Muscle layer of duodenum (tissue), 2 donors: ENCODE results near the gene PYROXD2.

Experiments used
- H3K27ac ChIP-seq: one replicate; pipeline ENCODE4 v1.7.0; 2013; ENCODE audit warnings: mild to moderate bottlenecking, low read length
- H3K27me3 ChIP-seq: one replicate; pipeline ENCODE4 v1.7.0; 2013; ENCODE audit warnings: low read depth, mild to moderate bottlenecking, control low read depth, low read length
- H3K36me3 ChIP-seq, 2 donors: one replicate each; pipeline ENCODE4 v1.7.0; 2013; ENCODE audit warnings: low read length in 2 of 2, control low read depth in 1 of 2, mild to moderate bottlenecking in 1 of 2; ENCODE audit not compliant: insufficient read depth in 2 of 2, control insufficient read depth in 1 of 2
- H3K4me1 ChIP-seq, 2 donors: one replicate each; pipeline ENCODE4 v1.7.0; 2013; ENCODE audit warnings: low read length in 2 of 2, mild to moderate bottlenecking in 2 of 2, control low read depth in 1 of 2, moderate library complexity in 1 of 2; ENCODE audit not compliant: insufficient read depth in 2 of 2, control insufficient read depth in 1 of 2
- H3K4me3 ChIP-seq, 2 donors: one replicate each; pipeline ENCODE4 v1.7.0; 2013; ENCODE audit warnings: low read length in 2 of 2, low read depth in 1 of 2, mild to moderate bottlenecking in 1 of 2
- H3K9me3 ChIP-seq, 2 donors: one replicate each; pipeline ENCODE4 v1.7.0; 2013; ENCODE audit warnings: low read length in 2 of 2, control low read depth in 1 of 2, mild to moderate bottlenecking in 1 of 2; ENCODE audit not compliant: control insufficient read depth in 1 of 2
- donor health status: healthy.

The PYROXD2 gene

DNA sequence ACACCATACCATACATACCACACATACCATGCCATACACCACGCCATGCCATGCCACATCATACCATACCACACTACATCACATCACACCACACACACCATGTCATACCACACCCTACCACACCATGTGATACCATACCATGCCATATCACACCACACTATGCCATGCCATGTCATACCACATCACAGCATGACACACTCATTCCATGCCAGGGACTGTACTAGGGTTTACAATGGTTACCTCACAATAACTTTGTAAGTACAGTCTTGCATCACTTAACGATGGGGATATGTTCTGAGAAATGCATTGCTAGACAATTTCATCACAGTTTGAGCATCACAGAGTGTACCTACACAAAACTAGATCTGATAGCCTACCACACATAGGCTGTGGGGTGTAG, 14.5 kb downstream of the PYROXD2 start:
- Histone ChIP-seq H3K4me1 (peaks cover 5 to 14% of the 10 kb centered on the region in 2 donors), H3K36me3 (peaks cover 0 to 16% of the 10 kb centered on the region in 2 donors), H3K27ac (no peak overlapping the region), H3K9me3 (no peaks in the 10 kb centered on the region), H3K4me3 (no peak overlapping the region), H3K27me3 (no peaks in the 10 kb centered on the region)

DNA sequence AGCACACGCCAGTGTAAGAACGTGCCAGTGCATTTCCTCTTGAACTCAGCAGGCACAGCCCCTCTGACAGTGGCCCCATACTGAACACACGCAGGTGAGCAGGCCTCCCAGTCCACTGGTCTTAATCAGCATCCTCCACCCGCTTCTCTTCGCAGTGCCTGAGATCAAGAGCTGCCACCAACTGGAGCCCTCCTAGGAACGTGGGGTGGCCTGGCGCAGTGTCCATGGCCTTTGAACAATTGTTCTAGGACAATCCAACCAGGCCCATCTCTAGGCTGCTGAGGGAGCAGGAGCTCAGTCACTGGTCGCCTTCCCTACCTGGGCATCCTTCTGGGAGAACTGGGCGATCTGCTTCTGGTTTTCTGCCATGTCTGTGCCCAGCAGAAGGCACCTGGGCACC, 15.2 kb downstream of the PYROXD2 start:
- Histone ChIP-seq H3K27ac (no peak overlapping the region), H3K4me3 (no peak overlapping the region), H3K36me3 (peaks cover 0 to 22% of the 10 kb centered on the region in 2 donors), H3K4me1 (peaks cover 5 to 7% of the 10 kb centered on the region in 2 donors), H3K27me3 (no peaks in the 10 kb centered on the region), H3K9me3 (no peaks in the 10 kb centered on the region)

DNA sequence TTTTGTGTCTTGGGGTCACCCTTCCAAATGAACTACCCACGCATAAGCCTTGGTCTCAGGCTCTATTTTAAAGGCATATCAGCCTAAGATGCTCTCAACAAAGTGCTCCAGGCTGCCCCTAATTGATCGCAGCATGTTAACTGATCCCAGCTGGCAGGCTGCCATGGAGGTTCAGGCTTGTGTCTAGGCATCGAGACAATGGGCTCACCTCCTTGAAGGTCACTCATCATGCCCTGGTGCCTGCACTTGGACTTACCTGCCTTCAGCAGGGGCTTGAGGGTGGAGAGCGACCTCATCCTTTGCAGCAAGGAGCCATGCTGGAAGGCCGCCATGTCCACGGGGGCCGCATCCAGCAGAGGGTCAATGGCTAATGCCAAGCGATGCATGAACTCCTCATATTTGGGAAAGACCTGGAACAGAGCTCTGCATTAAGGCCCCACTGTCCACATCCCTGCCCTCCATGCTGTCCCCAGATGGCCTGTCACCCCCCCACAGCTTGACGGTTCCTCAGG, 17.8 kb downstream of the PYROXD2 start:
- Histone ChIP-seq H3K36me3 (peaks cover 2 to 22% of the 10 kb centered on the region in 2 donors), H3K27me3 (no peaks in the 10 kb centered on the region), H3K4me1 (no peaks in the 10 kb centered on the region), H3K9me3 (no peaks in the 10 kb centered on the region), H3K27ac (no peak overlapping the region), H3K4me3 (no peak overlapping the region)

DNA sequence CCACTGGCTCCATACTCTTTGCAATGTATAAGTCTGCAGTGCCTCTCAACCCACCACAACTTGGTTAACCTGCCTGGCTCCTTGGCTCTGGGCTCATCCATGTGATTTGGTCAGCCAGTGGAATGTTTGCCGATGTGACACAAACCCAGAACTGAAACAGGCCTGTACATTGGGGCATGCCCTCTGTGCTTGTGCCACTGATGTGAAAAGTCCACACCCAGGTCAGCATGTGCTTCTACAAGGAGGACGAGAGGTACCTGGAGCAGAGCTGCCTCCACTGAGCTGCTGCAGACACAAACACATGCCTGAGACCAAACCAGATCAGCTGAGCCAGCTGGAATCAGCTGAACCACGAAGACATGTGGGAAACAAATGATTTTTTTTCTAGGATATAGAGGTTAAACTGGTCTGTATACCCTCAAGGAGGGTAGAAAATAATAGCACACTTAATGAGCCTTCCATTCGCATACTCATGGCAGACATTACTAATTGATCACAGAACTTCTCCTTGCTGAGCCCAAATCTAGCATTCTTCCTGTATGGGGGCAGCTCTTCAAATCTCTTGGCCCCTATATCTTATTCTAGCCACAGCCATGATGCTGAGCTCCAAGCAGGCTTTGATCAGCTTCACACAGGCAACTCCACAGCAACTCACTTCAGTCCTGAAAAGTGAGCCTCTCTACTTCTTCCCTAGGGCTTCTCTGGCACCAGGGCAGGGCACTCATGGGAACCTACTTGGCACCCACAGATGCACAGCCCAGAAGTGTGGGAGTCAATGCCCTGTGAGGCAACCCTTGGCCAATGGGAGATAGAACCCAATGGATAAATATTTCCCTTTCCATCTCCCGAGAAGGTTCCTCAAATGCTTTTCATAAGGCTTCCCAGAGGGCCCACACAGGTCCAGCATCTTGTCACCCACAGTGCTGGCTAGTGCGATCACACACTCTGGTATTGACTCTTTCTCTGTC, 18.6 kb downstream of the PYROXD2 start:
- no peaks in the 10 kb centered on the region for H3K27me3 ChIP-seq
- no peaks in the 10 kb centered on the region for H3K4me1 ChIP-seq
- peaks cover 2 to 22% of the 10 kb centered on the region in 2 donors for H3K36me3 ChIP-seq
- no peak overlapping the region for H3K4me3 ChIP-seq
- H3K27ac ChIP-seq: no peak overlapping the region
- no peaks in the 10 kb centered on the region for H3K9me3 ChIP-seq

DNA sequence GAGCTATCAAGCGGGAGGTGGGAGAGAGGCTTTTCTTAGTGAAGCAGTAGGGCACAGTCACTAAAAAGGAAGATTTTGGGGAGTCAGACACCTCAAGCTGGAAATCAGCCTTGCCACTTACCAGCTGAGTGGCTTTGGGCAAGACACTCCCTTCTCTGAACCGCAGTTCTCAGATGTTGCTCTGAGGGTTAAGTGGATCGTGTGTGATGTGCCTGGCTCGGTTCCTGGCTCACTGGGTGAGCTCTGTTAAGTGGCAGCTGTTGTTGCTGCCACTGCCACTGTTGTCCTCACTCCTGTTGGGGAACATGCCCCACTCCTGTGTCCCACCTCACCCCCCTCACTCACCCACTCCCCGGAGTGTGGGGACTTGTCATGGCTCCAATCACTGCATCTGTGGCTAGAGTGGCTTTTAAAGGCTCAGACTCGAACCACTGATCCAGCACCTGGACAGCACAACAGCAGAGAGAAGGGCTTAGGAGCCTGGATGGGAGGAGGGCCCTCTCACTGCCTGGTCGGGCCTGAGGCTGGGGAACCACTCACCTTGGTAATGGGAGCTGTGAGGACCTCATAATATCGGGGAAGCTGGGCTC, 20.0 kb downstream of the PYROXD2 start:
- Histone ChIP-seq H3K27me3 (no peaks in the 10 kb centered on the region), H3K4me1 (no peaks in the 10 kb centered on the region), H3K9me3 (no peaks in the 10 kb centered on the region), H3K27ac (no peak overlapping the region), H3K4me3 (no peak overlapping the region), H3K36me3 (peaks cover 2 to 22% of the 10 kb centered on the region in 2 donors)

DNA sequence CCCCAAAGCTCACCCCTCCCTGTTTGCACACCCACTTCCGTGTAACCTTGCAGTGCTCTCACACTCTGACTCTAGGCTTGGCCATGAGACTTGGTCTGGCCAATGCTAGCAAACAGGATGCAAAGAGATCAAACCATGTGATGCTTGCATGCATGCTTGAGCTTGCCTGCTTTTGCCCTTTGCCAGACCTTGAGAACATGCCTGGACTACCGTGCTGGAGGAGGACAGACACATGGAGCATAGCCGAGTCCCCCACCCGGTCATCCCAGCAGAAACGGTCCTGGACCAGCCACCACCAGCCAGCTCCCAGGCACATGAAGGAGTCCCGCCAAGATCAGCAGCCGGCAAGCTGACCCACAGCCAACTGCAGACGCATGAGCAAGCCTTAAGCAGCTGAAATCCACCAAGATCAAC, 23.4 kb downstream of the PYROXD2 start:
- Histone ChIP-seq H3K36me3 (peaks cover 6 to 17% of the 10 kb centered on the region in 2 donors), H3K27me3 (no peaks in the 10 kb centered on the region), H3K4me3 (no peak overlapping the region), H3K9me3 (no peaks in the 10 kb centered on the region), H3K4me1 (no peaks in the 10 kb centered on the region), H3K27ac (no peak overlapping the region)

DNA sequence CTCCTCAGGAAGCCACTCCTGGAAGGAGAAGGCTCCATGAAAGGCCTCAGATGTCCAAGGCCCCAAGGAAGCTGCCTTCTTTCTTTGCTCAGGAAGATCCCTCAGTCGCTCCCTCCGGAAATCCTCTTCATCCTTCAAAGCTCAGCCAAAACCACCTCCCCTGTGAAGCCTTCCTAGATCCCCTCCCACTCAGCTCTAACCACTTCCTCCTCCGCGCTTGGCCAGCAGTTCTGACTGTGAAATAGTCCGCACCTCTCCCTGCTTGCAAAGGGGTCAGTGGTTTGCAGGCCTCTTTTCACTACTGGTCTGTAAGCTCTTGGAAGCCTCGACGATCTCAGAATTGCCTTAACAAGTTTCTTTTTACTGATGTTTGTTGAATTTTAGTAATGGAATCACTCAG, 23.9 kb downstream of the PYROXD2 start:
- Histone ChIP-seq H3K4me3 (no peak overlapping the region), H3K27me3 (no peaks in the 10 kb centered on the region), H3K4me1 (no peaks in the 10 kb centered on the region), H3K27ac (no peak overlapping the region), H3K36me3 (peaks cover 6 to 15% of the 10 kb centered on the region in 2 donors), H3K9me3 (no peaks in the 10 kb centered on the region)

DNA sequence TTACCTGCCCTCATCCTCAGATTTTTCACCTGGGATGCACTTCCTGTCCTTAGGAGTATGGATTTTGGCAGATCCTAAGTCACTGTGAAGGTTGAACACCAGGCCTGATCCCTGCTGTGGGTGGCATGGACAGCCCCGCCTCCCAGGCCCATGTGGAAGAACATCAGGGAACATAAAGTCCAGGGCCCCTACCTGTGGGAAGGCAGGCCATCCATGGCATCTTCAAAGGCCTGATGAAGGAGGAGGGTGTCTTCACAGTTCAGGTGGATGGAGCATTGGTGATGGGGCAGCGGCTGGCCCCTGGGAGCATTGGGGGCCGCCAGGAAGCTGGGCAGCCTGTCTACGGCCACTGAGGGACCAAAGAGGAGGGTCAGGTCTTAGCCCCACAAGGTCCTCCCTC, 24.6 kb downstream of the PYROXD2 start:
- H3K36me3 ChIP-seq: peaks cover 6 to 17% of the 10 kb centered on the region in 2 donors
- H3K4me1 ChIP-seq: no peaks in the 10 kb centered on the region

DNA sequence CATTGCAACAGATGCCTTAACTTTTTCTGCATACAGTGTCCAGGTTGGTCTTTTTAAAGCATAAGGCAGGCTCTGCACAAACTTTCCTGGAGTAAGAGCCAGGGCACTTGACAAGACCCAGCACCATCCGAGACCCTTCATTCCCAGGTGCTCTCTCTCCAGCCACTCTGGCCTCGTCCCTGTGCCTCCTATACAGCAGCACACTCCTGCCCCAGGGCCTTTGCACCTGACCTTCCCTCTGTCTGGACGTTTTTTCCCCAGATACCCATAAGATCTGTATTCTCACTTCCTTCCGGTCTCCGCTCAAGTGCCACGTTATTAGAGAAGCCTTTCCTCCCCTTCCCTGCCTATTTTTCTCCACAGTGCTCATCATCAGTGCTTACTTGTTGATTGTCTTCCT, 25.6 kb downstream of the PYROXD2 start:
- no peak overlapping the region for H3K4me3 ChIP-seq
- no peak overlapping the region for H3K27ac ChIP-seq
- no peaks in the 10 kb centered on the region for H3K4me1 ChIP-seq
- no peaks in the 10 kb centered on the region for H3K9me3 ChIP-seq
- H3K36me3 ChIP-seq: peaks cover 10 to 21% of the 10 kb centered on the region in 2 donors
- no peaks in the 10 kb centered on the region for H3K27me3 ChIP-seq

More for the DNA sequence above, 24.6 kb downstream of the PYROXD2 start:
- Histone ChIP-seq H3K9me3 (no peaks in the 10 kb centered on the region), H3K27ac (no peak overlapping the region), H3K4me3 (no peak overlapping the region), H3K27me3 (no peaks in the 10 kb centered on the region)

DNA sequence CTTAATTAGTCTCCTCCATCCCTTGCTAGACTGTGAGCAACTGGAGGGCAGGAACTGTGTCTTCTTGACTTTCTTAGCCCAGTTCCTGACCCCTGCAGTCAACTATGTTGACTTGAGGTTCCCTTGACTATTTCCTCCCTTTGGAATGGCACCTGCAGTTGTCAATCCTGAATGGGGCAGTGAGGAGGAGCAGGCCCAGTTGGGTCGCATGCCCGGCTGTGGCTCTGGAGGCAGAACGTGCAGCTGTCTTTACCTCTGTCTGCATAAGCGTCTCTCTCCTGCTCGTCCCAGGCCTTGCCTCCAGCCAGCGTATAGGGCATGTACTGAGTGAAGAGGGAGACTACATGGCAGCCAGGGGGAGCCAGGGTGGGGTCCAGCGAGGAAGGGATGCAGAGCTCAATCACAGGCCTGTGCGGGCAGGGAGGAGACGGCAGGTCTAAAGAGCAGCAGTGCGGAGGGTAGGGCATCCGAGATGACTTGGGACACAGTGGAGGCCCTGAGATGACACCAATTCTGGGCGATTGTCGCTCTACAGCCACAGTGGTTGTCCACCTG, 26.8 kb downstream of the PYROXD2 start:
- Histone ChIP-seq H3K4me1 (no peaks in the 10 kb centered on the region), H3K4me3 (no peak overlapping the region), H3K36me3 (peaks cover 8 to 26% of the 10 kb centered on the region in 2 donors), H3K27ac (no peak overlapping the region), H3K9me3 (no peaks in the 10 kb centered on the region), H3K27me3 (no peaks in the 10 kb centered on the region)

DNA sequence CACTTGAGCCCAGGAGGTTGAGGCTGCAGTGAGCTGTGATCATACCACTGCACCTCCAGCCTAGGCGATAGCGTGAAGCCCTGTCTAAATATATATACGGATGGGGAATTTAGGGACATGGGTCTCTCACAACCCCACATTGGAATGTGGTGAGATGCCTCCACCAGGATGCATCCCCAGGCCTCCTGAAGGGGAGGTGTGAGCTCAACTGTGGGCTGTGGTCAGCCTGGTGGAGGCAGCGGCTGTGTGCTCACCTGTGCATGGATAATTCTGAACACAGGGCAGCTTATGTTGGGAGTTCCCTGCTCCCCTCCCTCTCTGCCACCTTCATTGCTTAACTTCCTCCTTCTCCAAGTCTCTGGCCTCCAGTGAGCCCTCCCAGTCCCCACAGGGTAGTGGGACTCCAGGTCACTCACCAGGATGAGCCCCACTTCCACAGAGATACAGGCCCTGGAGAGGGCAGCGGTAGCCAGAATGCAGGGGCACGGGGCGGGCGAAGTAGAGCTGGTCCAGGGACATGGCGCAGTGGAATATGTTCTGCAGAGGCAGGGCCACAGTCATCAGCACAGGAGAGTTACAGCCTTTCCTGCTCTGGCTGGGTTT, 30.4 kb downstream of the PYROXD2 start:
- Histone ChIP-seq H3K36me3 (peaks cover 8 to 34% of the 10 kb centered on the region in 2 donors), H3K27me3 (no peaks in the 10 kb centered on the region), H3K27ac (no peak overlapping the region), H3K9me3 (no peaks in the 10 kb centered on the region), H3K4me3 (no peak overlapping the region), H3K4me1 (no peaks in the 10 kb centered on the region)
